ENCODE measurements around the gene UBE2S.

DNA sequence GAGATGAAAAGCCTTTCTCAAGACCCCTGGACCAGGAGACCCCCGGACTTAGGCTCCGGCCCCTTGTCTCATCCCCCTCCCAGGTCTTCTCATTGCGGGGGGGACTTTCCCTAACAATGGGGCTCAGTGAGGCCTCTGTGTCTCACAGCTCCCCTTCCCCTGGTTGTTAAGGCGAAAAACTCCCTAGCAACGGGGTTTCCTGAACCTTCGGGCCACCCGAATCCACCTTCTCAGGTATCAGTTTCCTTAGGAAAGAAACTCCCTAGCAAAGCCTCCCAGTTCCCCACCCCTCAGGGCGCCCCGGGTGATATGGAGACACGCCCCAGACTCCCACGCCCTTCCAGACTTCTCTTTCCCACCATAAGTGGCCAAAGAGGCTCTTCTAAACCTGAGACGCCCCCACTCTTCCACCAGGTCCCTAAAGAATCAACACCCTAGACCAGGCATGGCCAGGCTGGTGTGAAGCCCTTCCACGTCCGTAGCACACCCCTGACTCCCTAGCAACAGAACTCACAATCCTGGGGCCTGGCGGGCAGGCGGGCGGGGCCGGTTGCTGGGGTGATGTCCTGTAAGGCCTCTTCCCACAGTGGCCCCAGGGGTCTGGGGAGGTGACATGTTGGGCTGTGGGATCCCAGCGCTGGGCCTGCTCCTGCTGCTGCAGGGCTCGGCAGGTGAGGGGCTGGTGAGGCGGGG is 31.2 kb downstream of the UBE2S start, which contains the start of gene TMEM190:
- TF ChIP-seq, protein P1, sequence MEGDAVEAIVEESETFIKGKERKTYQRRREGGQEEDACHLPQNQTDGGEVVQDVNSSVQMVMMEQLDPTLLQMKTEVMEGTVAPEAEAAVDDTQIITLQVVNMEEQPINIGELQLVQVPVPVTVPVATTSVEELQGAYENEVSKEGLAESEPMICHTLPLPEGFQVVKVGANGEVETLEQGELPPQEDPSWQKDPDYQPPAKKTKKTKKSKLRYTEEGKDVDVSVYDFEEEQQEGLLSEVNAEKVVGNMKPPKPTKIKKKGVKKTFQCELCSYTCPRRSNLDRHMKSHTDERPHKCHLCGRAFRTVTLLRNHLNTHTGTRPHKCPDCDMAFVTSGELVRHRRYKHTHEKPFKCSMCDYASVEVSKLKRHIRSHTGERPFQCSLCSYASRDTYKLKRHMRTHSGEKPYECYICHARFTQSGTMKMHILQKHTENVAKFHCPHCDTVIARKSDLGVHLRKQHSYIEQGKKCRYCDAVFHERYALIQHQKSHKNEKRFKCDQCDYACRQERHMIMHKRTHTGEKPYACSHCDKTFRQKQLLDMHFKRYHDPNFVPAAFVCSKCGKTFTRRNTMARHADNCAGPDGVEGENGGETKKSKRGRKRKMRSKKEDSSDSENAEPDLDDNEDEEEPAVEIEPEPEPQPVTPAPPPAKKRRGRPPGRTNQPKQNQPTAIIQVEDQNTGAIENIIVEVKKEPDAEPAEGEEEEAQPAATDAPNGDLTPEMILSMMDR (optimal IDR thresholded peaks at IDR 0.05 in 1 of 3, IDR thresholded peaks at IDR 0.05 in 1 of 3, conservative IDR thresholded peaks at IDR 0.05 in 1 of 3; ENCODE audit: extremely low read depth in 1 of 3, insufficient read depth in 2 of 3, low read length in 3 of 3), result no peak
- TF ChIP-seq EZH2 (IDR thresholded peaks at IDR 0.05; ENCODE audit: low read length), result no peak

All from keratinocyte (primary cell).